DMS79 (cell line): ENCODE results near the gene DOCK2.
"Not testable (repeated sequence)": the region's sequence is repeated elsewhere in the genome, so short reads cannot be mapped to it uniquely, and the experiment has no call there.

Experiments
- DNase-seq: peaks from one replicate; lab custom pipeline; 2025; lab: John Stamatoyannopoulos, UW

Gene DOCK2

DNA sequence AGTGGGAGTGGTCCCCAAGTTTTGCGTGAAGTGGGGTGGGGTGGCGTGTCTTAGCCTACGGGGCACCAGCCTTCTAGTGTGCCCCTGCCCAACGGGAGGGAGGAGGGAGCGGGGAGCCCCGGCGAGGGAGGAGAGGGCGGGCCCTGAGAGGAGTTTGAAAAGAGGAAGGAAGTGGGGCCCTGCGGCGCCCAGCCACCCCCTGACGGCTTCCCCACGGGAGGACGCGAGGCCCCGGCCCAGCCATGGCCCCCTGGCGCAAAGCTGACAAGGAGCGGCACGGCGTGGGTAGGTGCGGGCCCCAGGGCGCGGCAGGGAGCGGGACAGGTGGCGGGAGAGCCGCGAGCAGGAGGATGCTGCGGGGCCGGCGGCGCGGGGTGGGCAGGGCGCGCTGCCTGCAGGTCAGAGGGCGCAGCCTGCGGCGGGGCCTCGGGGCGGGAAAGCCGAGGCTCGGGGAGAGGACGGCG, at the start of gene DOCK2:
TSS of gene DOCK2 (plus strand) at position 191 of the 464 bp plus-strand sequence. CDS start at position 243, 52 bp downstream.
- DNase-seq = no peak

GRCh38 chr5:169590602-169591001, 46.5 kb upstream of the DOCK2 start:
- DNase-seq = no peak

DNA sequence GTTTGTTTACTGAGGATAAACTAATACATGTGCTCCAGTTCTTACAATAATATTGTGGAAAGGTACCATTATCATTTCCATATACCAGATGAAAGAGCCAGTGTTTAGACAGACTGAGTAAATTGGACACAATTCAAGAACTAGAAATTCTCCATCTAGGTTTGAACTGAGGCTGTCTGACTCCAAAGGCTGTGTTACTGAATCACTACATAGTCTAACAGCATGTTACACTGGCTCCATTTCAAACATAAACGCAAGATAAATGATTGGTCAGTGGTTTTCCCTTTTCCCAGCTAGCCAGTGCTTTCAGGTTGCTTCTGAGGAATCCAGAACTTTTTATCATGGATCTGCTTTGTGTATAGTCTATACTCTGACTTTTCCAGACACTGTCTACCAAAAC, 45.4 kb upstream of the DOCK2 start:
- no peak for DNase-seq

- no peak for DNase-seq
Observed at GRCh38 chr5:169592937-169593650, 44.0 kb upstream of the DOCK2 start.

GRCh38 chr5:169595172-169595820, 41.8 kb upstream of the DOCK2 start:
- DNase-seq = no peak

GRCh38 chr5:169599451-169599850, 37.6 kb upstream of the DOCK2 start:
- no peak for DNase-seq

GRCh38 chr5:169602535-169602934, 34.5 kb upstream of the DOCK2 start:
- no peak for DNase-seq

- DNase-seq = no peak
Observed at GRCh38 chr5:169606279-169606678, 30.8 kb upstream of the DOCK2 start.

DNA sequence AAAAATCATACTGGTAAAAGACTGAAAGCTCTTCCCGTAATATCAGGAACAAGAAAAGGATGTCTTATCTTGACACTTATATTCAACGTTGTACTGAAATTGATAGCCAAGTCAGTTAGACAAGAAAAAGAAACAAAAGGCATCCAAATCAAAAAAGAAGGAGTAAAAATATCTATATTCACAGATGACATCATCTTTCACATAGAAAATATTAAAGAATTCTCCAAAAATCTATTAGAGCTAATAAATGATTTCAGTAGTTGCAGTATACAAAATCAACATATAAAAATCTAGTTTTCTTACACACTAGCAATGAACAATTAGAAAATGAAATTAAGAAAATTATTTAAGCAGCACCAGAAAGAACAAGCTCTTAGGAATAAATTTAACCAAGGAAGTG, 29.2 kb upstream of the DOCK2 start:
- no peak for DNase-seq

DNA sequence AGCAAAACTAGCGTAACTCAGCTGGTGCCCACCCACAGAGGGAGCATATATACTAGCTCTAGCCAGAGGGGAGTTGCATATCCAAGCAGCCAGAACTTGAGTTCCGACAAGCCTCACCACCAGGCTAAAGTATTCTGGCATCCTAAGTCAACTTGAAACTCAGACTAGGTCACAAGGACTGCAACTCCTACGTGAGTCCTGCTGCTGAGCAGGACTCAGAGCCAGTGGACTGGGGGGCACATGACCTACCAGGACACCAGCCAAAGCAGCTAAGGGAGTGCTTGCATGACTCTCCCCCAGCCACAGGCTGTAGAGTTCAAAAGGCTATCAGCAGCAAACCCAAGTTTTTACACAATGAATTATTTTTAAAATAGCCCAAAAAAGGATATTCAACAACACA, 27.4 kb upstream of the DOCK2 start:
- no peak for DNase-seq

- DNase-seq = no peak
Observed at GRCh38 chr5:169610606-169611005, 26.5 kb upstream of the DOCK2 start.

DNA sequence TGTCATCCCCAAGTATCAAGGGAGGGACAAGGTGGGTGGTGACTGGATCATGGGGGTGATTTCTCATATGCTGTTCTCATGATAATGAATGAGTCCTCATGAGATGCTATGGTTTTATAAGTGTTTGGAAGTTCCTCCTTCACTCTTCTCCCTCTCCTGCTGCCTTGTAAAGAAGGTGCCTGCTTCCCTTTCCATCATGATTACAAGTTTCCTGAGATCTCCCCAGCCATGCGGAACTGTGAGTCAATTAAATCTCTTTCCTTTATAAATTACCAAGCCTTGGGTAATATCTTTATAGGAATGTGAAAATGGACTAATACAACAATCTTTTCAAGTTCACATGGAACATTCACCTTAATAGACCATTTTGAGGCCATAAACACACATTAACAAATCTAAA, 21.5 kb upstream of the DOCK2 start:
- DNase-seq = no peak

GRCh38 chr5:169624307-169624706, 12.8 kb upstream of the DOCK2 start:
- DNase-seq = not testable (repeated sequence)

DNA sequence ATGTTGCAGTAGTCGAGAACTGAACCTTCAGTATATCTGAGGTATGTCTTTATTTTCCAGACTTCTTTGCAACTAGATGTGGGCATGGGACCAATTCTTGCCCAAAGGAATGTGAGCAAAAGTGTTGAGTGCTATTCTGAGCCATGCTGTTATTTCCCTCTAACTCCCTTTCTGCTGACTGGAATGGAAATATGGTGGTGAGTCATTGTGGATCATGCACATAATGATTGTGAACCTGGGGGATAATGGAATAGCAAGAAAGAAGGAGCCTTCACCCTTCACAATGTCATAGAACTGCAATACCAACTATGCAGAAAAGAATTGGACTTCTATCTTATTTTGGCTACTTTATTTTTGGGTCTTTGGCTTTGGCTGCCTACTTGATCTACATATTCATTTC, 10.3 kb upstream of the DOCK2 start:
- DNase-seq = no peak

DNA sequence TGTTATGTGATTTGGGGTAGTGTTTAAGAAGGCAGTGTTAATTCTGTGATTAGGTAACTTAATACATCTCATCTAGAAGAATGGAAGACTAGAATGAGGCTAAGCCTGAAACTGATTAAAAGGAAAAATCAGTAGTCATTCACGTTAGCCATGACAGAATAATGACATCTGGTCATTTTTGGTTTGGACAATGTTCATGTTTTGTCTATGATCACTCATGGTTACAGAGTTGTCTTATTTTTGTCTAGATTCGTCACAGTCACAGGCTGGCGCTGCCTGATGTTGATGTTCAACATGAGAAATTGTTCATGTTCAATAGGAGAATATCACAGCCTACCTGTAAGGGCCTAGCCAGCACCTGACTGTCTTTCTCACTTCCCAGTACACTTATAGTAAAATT, 9.5 kb upstream of the DOCK2 start:
- no peak for DNase-seq

GRCh38 chr5:169628892-169629291, 8.2 kb upstream of the DOCK2 start:
- DNase-seq = no peak

DNA sequence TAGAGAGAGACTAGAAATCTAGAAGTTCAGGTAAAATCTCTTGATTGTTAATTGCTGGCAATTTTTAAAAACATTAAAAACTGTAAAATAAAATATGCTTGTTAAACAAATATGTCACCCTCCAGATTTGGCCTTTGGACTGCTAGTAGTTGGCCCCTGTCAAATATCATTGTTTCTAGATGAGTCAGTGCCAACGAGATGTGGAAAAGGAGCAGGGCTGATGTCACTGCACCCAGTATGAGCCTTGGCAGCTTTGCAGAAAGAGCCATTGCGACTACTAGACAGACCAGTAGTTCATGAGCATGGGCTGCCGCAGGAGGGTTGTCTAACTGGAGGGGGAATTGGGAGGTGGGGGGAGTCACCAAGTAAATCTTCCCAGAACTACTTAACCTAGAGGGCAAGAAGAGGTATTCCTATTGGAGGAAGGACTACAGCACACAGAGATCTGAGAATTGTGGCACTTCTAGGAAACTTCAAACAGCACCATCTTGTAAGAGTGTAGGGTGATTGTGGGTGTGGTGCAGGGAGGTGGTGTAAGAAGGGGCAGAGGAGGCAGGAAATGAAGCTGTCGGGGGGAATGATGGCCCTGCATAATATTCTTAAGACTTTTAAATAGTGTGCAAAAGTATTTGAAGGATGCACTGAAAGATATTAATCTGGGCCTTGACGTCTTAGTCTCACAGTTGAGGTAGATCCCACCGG, 7.1 kb upstream of the DOCK2 start:
- DNase-seq = no peak

DNA sequence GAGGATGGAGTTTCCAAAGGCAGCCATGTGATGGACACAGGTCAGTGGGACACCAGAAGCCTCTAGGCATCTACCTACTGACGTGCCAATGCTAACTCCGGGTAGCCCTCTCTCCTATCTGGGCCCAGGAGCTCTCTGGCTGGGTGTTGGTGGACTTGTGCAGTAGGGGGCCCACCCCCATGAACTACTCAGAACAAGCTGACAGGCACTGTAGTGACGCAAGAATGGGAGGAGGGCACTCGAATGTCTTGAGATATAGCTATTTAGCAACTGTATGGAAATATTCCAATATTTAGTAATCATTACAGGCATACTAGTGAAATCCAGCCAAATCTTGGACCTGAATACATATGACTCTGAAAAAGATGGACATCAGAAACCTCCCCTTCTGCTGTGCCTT, 5.7 kb upstream of the DOCK2 start:
- no peak for DNase-seq

DNA sequence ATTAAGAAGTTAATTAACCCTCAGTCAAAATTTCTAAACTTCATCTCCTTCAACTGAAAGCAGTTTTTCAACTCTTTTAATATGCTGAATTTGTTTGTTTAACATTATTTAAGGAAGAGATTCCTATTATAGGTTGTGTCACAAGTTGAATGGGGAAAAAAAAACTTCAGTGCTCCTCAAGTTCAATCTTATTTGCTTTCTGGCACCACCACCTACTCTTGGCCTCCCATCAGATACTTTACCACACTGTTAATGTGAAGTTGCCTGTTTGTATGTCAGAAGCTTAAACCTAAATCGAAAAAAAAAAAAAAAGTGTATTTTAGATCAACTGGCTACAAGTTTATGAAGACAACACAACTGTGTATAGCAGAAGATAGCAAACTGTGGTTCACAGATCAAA, 4.1 kb upstream of the DOCK2 start:
- DNase-seq = no peak

- no peak for DNase-seq
Observed at GRCh38 chr5:169634606-169635005, 2.5 kb upstream of the DOCK2 start.

- no peak for DNase-seq
Observed at GRCh38 chr5:169635936-169636335, 1.1 kb upstream of the DOCK2 start.

DNA sequence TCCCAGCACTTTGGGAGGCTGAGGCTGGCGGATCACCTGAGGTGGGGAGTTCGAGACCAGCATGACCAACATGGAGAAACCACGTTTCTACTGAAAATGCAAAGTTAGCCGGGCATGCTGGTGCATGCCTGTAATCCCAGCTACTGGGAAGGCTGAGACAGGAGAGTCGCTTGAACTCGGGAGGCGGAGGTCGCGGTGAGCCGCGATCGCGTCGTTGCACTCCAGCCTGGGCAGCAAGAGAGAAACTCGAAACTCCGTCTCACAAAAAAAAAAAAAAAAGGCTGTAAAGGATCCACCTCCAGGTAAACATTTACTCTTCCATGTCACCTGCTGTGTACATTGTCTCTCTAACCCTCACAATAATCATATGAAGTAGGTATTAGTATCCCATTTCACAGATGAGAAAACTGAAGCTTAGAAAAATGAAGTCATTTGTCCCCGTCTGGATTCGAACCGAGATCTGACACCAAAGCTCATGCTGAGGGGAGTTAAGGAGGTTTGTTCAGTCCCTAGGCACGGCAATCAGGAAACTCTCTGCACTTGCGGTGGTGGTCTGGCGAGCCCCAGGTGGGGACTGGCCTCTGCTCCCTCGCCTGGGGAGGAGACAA, 494 bp upstream of the DOCK2 start:
- no peak for DNase-seq
